Hematopoietic multipotent progenitor cell (in vitro differentiated cells): ENCODE data around the gene THSD7B. TPM values are rescaled to one million over a fixed set of nuclear protein-coding genes. Genes with fewer than 3 reads are reported as not detected.
"Not testable (repeated sequence)": the region's sequence is repeated elsewhere in the genome, so short reads cannot be mapped to it uniquely, and the experiment has no call there.

Experiments used
- DNase-seq, 3 donors: peaks; one replicate each; pipeline ENCODE4 v3.0.0-alpha.2; 2011 to 2015; ENCODE audit warnings: low read depth in 2 of 3, low spot score in 2 of 3
- total RNA-seq: library from RNA; depleted of rRNA; stranded (reverse); fragments of >200 nt; gene quantifications from one replicate; pipeline ENCODE4 v1.2.3, GENCODE V29; 2012

Gene THSD7B
- total RNA-seq, 1 donor = not detected

DNA sequence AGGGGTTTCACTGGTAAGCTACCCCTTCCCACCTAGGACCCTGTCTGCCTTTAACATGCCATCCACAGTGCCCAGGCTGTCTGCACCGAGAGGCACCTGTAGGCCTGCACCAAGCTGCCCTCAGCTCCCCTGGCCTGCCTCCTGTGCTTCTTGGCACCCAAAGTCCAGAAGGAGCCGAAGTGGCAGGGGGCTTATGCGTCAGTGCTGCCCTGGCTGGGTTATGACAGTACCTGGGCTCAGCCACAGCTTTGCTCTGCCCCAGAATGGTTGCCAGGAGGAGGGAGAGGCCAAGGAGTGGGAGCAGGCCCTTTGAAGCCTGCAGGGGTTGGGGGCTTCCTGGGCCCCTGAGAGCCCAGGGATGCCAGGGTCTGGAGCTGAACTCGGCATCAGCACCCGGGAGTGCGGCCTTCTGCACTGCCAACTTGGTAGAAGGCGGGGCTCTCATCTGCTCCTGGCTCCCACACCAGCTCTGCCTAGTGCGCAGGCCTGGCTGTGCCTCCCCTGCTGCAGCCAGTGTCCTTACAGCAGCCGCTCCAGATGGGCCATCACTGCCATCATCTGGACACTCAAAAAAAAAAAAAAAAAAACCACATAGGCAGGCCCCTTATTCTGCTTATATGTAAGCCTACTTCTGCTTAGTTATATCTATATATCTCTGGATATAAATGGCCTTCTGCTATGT, 155.4 kb downstream of the THSD7B start:
- DNase-seq = no peak

DNA sequence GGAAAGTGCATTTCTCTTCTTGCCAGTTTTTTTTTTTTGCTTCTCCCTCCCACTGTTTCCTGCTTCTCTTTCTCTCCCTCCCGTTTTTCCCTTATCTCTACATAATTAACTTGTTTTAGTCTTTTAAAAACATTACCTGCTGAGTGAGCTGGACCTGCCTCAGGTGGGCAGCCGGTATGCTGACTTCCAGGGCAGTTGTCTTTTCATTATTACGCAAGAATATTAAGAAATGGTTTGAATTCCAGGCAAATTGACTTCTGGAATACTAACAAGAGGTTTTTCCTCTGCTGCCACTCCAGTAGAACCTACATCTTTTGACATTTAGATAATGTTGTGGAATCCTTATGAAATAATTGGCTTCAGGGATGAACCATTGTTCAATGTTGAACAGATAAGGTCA, 161.8 kb downstream of the THSD7B start:
- no peak for DNase-seq

DNA sequence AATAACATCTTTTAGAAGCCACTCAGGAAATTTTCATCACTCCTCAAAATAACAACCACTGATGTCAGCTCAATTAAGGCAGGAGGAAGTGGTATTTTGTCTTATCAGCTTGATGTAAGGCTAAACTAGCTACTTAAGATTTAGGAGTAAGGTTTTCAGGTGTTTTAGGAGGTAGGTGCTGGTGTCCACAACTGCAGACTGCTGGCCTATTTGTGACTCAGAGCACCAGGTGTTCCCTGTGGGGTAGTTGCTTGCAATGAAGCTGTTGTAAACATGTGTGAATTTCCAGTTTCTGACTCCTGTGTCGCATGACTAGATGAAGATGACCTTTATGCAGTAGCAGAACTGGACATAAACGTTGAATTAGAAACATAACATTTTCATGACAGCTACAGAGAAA, 164.2 kb downstream of the THSD7B start:
- no peak for DNase-seq

DNA sequence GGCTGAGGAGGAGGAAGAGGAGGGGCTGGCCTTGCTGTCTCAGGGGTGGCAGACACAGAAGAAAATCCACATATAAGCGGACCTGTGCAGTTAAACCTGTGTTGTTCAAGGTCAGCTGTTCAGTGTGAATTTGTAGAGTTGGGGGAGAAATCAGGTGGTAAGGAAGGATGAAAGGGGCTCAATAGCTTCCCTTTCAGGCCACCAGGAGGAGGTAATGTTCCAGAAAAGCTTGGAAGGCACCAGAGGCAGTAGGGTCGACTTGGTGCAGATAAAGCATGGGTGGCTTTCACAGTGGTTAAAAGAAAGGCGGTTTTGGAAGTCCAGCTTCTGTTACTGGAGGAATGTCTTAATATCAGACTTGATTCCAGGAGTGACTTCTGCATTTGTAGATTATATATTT, 167.4 kb downstream of the THSD7B start:
- DNase-seq = no peak

DNA sequence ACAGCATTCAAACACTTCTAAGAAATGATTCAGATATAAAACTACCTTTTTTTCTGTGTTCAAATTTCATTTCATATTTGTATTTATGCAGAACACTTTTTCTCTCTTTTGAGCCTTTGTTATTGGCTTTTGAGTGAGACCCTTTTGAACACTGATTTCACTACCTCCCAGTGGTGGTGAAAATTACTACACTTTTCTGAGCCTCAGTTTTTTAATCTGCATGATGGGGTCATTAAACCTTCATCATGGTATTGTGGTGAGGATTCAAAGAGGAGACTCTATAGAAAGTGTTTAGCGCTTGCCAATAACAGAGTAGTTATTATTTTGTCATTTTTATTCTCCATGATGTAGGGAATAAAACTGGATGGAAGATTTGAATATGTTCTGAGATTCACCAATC, 169.8 kb downstream of the THSD7B start:
- no peak for DNase-seq

DNA sequence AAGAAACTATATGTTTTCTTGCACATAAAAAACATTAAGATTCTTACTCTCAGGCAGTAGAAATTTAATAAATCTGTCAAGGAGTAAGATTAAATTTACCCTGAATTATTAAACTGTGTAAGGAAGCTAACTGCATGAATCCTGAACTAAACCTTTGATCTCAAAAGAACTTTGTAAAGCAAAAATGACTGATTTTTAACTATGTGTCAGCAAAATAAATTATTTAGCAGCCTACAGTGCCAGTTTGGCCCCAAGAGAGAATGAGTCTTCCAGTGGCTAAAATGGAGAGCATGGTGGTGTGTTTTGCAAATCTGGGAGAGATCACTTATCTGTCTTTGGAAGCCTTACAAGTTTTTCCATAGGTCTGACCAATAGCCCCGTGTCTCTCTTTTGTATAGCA, 190.7 kb downstream of the THSD7B start:
- no peak for DNase-seq

DNA sequence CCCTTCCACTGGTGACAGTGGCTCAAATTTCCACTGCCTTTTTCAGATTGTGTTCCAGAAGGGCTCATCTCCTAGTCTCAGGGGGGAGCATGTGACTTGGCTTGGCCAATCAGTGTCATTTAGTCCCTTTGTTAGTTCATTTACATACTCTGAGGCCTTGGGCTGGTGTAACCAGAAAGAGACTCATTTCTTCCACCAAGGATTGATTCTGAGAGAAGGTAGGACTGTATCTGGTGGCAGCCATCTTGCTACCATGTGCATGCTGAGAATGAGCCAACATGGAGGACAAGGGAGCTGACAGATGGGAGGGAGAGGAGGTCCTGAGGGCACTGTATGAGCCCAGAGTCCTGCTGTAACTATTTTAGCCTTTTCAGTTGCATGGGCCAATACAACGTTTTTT, 191.7 kb downstream of the THSD7B start:
- no peak for DNase-seq

DNA sequence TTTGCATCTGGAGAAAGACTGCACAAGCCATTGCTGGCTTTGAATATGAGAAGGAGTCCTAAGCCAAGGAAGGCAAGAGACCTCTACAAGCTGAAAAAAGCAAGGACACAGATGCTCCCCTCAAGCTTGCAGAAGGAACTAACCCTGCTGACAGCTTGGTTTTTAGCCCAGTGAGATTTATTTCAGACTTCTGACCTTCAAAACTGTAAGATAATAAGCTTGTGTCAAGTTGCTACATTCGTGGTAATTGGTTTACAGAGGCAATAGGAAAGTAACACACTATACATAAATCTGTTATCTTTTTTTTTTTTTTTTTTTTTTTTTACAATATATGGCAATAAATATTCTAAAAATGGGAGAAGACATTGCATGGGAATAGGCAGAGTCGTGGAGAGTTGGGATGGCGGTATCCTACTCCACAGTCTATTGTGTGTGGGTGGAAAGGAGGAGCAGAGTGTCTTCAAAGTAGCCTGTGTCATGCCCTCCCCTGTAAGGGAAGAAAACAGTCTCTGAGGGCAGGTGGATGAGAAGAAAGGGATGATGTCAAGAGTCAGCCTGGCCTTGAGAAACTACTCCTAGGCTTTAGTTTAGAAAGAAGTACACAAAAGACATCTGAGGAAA, 196.9 kb downstream of the THSD7B start:
- DNase-seq = no peak

DNA sequence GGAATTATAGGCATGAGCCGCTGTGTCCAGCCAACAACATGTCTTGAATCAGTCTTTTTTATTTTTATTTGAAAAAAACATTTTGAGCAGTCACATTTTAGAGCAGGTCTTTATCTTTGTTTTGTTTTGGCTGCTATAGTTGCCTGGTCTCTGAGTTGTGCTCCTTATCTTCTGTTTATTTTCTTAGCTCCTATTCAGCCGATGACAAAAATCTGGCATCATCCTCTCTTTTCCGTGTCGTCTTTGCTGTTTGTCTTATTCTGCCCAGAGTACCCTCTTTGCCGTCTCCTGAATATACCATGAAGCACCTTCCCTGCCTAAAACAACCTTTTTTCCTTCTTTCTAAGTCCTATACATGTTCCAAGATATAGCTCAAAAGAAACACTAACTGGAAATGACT, 201.1 kb downstream of the THSD7B start:
- DNase-seq = no peak

DNA sequence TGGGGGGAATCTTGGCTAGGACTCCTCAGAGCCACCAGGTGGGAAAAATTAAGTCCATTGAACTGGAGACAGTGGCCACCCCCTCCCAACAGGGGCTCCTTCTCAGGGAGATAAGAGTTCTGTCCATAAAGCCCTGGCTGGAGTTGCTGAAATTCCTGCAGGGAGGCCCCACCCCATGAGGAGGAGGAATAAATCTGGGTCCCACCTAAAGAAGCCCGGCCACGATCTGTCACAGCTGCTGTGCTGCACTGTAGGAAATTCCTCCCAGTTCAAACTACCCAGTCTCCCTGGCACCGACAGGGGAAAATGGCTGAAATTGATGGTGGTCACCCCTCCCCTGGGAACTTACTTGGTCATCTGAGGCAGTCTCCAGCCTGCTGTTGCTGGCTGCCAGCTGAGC, 215.0 kb downstream of the THSD7B start:
- no peak for DNase-seq

DNA sequence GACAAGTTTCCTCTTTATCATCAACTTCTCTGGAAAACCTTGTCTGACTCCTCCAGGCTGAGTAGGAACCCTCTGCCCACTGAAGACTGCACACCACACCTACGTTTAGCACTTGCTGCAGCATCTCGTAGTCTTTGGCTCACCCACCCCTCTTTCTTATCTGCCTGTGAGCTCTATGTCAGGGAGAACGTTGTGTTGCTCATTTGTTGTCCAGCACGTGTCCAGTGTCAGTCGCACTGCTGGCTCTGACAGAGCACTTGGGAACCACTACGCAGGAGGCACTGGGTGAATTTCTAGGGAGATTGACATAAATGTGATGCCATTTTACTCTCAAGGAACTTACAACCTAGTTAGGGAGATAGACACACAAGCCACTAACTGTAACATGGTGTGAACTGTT, 216.3 kb downstream of the THSD7B start:
- DNase-seq = not testable (repeated sequence)

DNA sequence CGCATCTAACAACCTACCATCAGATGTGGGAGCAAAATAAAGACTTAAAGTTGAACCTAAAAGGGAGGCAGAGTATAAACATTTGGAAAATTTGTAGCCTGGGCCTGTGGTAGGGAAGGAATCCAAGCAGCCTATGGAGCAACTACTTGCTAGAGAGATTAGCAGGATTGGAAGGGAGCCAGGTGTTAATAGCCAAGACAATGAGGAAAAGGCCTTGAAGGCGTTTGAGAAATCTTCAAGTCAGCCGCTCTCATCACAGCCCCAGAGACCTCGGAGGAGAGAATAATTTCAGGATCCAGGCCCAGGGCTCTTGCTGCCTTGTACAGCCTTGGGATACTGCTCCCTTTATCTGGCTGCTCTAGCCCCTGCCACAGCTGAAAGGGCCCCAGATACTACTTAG, 219.7 kb downstream of the THSD7B start:
- no peak for DNase-seq

DNA sequence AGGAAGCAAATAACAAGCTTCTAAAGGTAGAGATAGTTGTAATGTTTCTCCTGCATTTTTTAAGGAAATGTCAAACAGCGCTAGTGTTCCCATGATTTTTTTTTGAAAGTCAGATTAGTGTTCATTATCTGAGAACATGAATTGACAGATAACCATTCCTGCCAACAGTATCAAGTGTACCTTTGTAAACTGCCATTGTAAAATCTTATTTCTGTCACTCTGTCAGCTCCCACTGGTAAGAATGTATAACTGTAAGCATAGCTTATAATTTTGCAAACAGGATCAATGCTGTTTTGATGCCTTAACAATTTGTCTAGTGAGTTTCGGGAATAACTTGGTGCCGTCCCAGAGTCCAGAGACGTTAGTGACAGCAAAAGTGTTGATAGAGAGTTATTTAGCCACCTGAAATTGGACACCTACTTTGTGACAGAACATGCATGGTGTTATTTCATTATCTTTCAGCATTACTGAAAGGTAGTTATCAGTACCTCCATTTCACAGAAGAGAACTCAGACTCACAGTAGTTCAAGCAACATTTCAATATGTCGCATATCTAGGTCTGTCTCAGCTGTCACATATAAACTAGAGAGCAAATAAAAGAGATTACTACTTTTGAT, 221.4 kb downstream of the THSD7B start:
- no peak for DNase-seq

DNA sequence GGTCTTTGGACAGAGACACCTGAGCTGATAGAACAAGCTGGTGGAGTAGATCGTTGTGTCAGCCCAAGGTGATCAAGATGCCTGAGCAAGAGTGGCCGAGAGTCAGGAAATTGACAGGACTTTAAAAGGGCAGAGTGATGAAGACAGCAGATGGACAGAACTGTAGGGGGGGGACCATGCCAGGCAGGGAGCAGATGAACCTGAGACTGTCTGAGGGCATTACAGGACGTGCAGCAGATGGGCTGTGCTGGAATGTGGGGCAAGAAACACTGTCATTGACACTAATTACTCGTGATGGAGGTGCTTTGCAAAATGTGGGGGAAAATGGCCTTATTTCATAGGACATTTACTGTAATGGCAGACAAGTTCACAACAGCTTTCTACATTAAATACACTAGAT, 225.0 kb downstream of the THSD7B start:
- DNase-seq = no peak

DNA sequence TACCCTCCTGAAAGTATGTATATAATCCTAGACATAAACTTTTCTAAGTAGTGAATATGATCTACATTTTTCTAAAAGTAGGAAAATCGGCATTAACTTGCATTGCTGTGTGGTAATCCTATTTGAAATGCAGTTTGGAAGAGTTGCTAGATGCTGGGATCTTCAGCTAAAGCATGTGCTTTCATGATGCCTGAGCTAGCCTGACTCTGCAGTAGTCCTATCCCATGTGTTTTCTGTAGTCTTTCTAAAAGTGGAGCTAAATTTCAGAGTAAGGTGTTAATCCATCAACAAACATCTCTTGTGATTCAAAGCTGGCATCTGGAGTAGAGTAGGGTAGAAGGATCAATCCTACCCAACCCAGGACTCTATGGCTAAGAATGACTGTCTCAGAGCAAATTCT, 229.4 kb downstream of the THSD7B start:
- DNase-seq = no peak

DNA sequence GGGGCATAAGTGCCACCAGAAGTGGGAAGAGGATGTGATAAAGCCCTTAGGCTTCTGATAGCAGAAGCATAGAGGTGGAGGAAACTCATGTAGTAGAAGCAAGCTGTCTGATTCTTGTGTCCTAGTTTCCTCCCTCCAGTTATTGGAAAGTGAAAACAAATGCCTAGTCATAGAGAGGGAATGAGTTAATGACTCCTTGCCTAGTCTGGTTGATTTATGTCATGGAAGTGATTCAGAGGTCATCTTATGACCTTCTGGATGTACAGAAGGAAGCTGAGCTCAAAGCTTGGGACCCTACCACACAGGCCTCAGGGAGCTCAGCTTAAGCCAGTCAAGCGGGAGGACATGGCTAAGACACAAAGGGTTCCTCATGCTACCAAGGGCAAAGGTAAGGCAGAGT, 232.2 kb downstream of the THSD7B start:
- DNase-seq = no peak

DNA sequence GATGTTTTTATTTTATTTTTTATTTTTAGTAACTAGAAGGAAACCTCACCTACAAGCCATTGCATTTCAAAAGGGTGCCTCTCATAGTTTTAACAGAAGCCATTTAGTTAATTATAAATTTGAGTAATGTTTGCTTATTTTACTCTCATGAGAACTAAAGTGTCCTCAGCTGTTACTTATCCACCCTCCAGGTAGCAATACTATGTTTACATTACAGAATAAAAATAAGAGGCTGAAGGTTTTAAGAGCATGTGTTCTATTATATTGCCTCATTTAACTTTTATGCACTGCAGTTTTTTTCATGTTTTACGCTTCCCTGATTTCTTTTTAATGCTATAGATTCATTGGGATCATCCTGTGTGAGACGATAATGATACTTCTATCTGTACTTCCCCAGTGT, 235.5 kb downstream of the THSD7B start:
- DNase-seq = no peak

DNA sequence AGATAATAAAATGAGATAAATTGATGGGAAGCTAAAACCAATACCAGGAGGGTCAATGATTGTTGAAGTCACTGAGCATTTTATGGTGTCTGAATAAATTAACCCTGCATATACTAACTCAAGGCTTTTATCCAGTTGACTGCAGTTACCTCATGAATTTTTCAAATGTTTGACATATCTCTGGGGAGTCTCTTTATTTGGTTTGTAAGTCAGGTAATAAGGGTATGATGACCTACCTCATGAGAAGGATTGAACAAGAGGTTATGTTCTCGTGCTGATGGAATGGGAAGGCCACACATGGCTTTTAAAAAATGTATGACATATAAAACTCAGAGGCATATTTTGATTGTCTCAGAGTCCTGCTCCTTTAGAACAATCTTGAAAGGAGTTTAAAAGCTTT, 237.6 kb downstream of the THSD7B start:
- no peak for DNase-seq

DNA sequence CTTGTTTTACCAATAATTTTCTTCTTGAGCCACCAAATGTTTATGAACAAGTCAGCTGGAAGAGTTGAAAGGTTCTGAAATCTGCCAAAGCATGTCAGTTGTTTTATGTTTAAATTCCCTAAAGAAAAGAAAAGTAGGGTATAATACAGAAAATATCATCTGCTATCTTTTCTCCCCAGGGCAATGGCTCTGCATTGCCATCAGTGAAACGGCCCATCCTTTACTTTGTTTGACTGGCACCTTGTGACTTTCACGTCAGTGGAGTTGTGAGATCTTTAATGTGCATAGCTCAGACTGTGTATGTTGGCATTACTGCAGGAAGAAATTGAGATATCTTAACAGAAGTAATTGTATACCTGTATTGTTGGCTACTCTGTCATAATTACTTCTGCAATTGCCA, 239.9 kb downstream of the THSD7B start:
- DNase-seq = no peak

DNA sequence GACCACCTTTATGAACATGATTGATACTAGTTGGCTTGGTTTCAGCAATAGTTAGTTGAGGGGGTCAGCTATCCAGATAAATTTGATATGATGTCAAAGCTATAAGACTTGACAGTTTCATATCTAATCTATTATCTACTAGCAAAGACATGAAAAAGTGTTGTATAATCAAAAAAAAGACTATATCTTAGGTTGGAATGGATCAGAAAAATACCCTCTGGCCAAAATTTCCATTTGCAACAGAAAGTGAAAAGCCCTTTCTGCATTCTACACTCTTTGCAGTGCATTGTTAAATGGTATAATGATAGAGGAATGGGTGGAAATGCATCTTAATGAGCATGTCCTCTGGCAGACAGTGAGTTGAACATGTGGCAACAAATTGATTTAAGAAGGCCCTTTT, 242.6 kb downstream of the THSD7B start:
- no peak for DNase-seq

DNA sequence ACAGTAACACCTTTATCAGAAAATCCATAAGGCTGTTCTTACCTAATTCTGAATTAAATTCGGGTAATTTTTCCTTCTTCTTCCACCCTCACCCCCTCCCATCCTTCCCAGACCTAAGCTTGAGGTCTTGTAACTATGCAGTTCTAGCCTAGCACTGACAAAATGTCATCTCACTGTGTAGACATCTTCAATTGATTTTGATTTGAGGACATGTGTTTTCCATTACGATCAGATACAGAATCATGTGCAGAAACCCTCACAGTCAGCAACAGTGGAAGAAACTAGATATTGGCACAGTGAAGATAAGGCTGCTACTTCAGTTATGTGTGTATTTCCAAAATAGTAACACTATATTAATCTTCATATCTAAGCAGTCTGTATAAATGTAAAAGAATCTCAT, 244.6 kb downstream of the THSD7B start:
- DNase-seq = no peak

DNA sequence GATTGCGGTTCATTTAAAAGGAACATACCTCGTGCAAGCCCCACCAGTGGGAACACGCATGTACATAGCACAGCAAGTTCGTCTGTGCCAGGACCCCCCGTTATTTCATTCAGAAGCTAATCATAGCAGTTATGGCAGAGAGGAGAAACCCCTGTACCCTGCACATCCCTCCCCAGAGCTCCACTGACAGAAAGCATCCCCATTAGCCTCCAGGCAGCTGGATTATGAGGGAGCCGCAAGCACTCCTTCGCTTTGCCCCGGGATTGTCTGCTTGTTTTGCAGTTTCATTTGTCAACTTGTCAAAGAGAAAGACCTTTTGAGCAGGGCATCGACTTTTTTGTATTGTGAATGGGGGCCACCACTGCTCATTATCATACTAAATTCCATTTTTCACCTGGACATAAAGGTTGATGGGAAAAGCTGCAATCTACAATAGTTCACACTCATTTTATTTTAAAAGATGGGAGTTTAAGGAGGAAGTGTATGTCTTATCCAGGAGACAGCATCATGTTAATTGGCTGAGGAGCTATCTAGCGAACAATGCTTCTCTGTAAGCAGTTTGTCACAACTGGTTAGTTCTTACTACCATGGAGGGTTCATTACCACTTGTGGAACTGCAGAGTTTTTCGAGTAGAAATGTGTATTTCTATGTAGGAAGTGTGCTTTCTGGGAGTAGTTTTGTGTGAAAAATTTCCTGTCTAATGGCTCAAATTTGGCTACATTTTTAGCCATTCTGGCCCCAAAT, 255.3 kb downstream of the THSD7B start:
- no peak for DNase-seq
